Sigmoid colon (tissue), 7 donors: ENCODE data around the gene SYMPK. TPM values are rescaled to one million over a fixed set of nuclear protein-coding genes. Genes with fewer than 3 reads are reported as not detected.
A peak's percentile ranks its signal among the peaks of the same experiment; 100 is the strongest.

ENCODE experiments used
- DNase-seq: peaks from one replicate; pipeline ENCODE4 v3.0.0-alpha.2; 2019
- H3K27ac ChIP-seq, 4 donors: fragments of 200-600 bp; sonication (generic); one replicate each; pipeline ENCODE4 v1.5.1; 2016 to 2019; ENCODE audit warnings: mild to moderate bottlenecking in 1 of 4
- H3K27me3 ChIP-seq, 3 donors: fragments of 200-600 bp; sonication (generic); one replicate each; pipeline ENCODE4 v1.5.1; 2019; ENCODE audit warnings: mild to moderate bottlenecking in 1 of 3
- H3K36me3 ChIP-seq, 4 donors: fragments of 200-600 bp; sonication (generic); one replicate each; pipeline ENCODE4 v1.5.1; 2016 to 2019
- H3K4me1 ChIP-seq, 4 donors: fragments of 200-600 bp; sonication (generic); one replicate each; pipeline ENCODE4 v1.5.1; 2017 to 2019
- H3K4me3 ChIP-seq, 4 donors: fragments of 200-600 bp; sonication (generic); one replicate each; pipeline ENCODE4 v1.5.1; 2017 to 2019; ENCODE audit warnings: mild to moderate bottlenecking in 2 of 4, moderate library complexity in 1 of 4
- H3K9me3 ChIP-seq, 4 donors: fragments of 200-600 bp in 3 of 4; sonication (generic) in 3 of 4; one replicate each; pipeline versions ENCODE4 v1.5.1 to v1.6.1; 2013 to 2019
- CTCF ChIP-seq, 4 experiments: fragments of 450-650 bp in 3 of 4; fragments of 200-600 bp in 1 of 4; IDR thresholded peaks; one replicate each; pipeline ENCODE4 v1.5.1; 2016 to 2019; ENCODE audit warnings: antibody characterized with exemption in 4 of 4, mild to moderate bottlenecking in 3 of 4, moderate library complexity in 2 of 4
- EP300 ChIP-seq, 4 donors: sonication (generic); formaldehyde crosslinking; IDR thresholded peaks; one replicate each; pipeline ENCODE4 v1.6.1; 2017; ENCODE audit warnings: antibody characterized with exemption in 4 of 4
- POLR2A ChIP-seq, 2 donors: fragments of 450-650 bp; IDR thresholded peaks; one replicate each; pipeline ENCODE4 v1.6.1; 2016; ENCODE audit warnings: antibody characterized with exemption in 2 of 2, mild to moderate bottlenecking in 2 of 2, moderate library complexity in 2 of 2
- POLR2AphosphoS5 ChIP-seq, 4 donors: sonication (generic); formaldehyde crosslinking; IDR thresholded peaks; one replicate each; pipeline ENCODE4 v1.6.1; 2017; ENCODE audit warnings: antibody characterized with exemption in 4 of 4
- WGBS, 2 donors: extraction: QIAGEN DNeasy Blood & Tissue Kit; methylation state at CpG; one replicate each; pipeline ENCODE4 v1.1.7; 2013; 5-methylcytosine and 5-hydroxymethylcytosine counted together
- intact Hi-C: fragments of 100-400 bp; cut with DNase I; formaldehyde crosslinking; loops from one replicate; pipeline ENCODE4 v1.15.1; 2023
- polyA plus RNA-seq, 3 donors: library from polyadenylated mRNA; stranded (reverse); fragments of 200-250 nt; gene quantifications; one replicate each; pipeline ENCODE4 v1.2.3, GENCODE V29; 2013
- total RNA-seq, 4 donors: library from RNA; depleted of rRNA; stranded (reverse); fragments of >200 nt; gene quantifications; one replicate each; pipeline ENCODE4 v1.1.0, GENCODE V29; 2016
- donor health status: healthy with polysubstance abuse.
- donor health status: Bipolar disorder and iron deficiency.
- donor health status: healthy.

The SYMPK gene
- total and polyA plus RNA-seq, 7 donors = 18.2 to 84.4 (median 28.5) TPM

GRCh38 chr19:45770192-45771101 is 92.5 kb downstream of the SYMPK start:
- TF ChIP-seq CTCF (IDR thresholded peaks at IDR 0.05) (peak; percentile 85 to 94 (median 94)), POLR2A (IDR thresholded peaks at IDR 0.05) (peak; percentile 27 to 43), POLR2AphosphoS5 (IDR thresholded peaks at IDR 0.05) (peak in 3 of 4 donors; percentile 55 to 80 (median 74)), EP300 (IDR thresholded peaks at IDR 0.05) (no peak)
- H3K27ac ChIP-seq = peak overlapping the region; percentile 89 to 99 (median 98)
- no peaks in the 10 kb centered on the region for H3K9me3 ChIP-seq
- WGBS, 2 donors = 1% methylated on average over 79 of the region's 79 CpGs
- H3K4me1 ChIP-seq = peaks cover 3 to 47% (median 33%) of the 10 kb centered on the region in 4 donors
- H3K4me3 ChIP-seq = peak overlapping the region; percentile 47 to 93 (median 84)
- intact Hi-C loops = loop anchor here (1.0 kb wide), 2 partner anchors 9 to 29 kb away; no protein-coding TSS in a partner anchor
- peaks cover 0 to 38% (median 25%) of the 10 kb centered on the region in 4 donors for H3K36me3 ChIP-seq
- DNase-seq = peak; percentile 99
- H3K27me3 ChIP-seq = no peaks in the 10 kb centered on the region

DNA sequence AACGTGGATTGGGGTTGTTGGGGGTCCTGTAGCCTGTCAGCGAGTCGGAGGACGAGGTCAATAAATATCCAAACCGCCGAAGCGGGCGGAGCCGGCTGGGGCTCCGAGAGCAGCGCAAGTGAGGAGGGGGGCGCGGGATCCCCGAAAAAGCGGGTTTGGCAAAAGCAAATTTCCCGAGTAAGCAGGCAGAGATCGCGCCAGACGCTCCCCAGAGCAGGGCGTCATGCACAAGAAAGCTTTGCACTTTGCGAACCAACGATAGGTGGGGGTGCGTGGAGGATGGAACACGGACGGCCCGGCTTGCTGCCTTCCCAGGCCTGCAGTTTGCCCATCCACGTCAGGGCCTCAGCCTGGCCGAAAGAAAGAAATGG is 93.1 kb downstream of the SYMPK start:
- H3K4me1 ChIP-seq = peaks cover 3 to 53% (median 39%) of the 10 kb centered on the region in 4 donors

DNA sequence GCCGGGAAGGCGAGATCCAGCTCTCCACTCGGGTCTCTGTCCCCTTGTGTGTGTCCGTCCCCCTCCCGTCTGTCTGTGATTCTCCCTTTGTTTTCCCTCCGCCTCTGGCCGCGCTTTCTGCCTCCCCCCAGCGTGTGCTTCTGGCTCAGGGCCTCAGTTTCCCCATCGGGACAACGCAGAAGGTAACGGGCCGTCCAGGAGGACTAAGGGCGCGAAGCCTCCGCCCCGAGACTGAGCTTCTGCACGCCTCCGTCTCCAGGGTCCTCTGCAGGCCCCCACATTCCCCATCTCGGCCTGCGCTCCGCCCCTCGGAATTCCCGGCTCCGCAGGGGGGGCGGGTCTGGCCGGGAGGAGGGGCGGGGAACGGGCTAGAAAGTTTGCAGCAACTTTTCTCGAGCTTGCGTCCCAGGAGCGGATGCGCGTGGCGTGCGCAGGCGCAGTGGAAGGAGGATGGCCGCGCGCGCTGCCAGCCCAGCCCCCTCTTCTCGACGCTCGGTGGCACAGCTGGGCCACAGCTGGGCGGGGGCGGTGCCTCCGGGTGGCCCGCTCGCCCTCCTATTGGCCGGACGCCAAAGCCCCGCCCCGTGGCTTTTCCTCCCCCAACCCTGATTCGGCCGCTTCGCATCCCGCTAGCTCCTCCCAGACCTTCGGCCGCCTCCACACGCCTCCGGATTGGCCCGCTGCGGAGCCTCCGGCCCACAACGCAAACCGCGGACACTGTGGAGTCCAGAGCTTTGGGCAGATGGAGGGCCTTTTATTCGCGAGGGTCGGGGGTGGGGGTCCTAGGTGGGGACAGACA is 93.8 kb downstream of the SYMPK start, which contains the start of gene SIX5:
Gene SIX5 (minus strand): TSS at position 269 of the 799 bp plus-strand sequence. CDS start 408 bp downstream, outside the sequence.
- 0 to 1% methylated on average over 70 of the region's 70 CpGs for WGBS, 2 donors
- DNase-seq = peak; percentile 99
- peaks cover 3 to 59% (median 45%) of the 10 kb centered on the region in 4 donors for H3K4me1 ChIP-seq
- H3K36me3 ChIP-seq = peaks cover 0 to 30% (median 22%) of the 10 kb centered on the region in 4 donors
- peak within 1 kb of the TSS; percentile 89 to 99 (median 98) for H3K27ac ChIP-seq
- intact Hi-C loops = loop anchor here (2.0 kb wide), 1 partner anchor 38 kb away; the partner anchor contains the start of gene FBXO46
- TF ChIP-seq POLR2A (IDR thresholded peaks at IDR 0.05) (peak; percentile 93 to 95), EP300 (IDR thresholded peaks at IDR 0.05) (peak in 1 of 4 donors; percentile 81), CTCF (IDR thresholded peaks at IDR 0.05) (no peak), POLR2AphosphoS5 (IDR thresholded peaks at IDR 0.05) (peak; percentile 91 to 97 (median 96))
- H3K27me3 ChIP-seq = no peaks in the 10 kb centered on the region
- H3K4me3 ChIP-seq = peak within 1 kb of the TSS; percentile 64 to 93 (median 84)
- no peaks in the 10 kb centered on the region for H3K9me3 ChIP-seq

More for the DNA sequence above, 93.1 kb downstream of the SYMPK start:
- Histone ChIP-seq H3K4me3 (peak overlapping the region; percentile 47 to 93 (median 84)), H3K27me3 (no peaks in the 10 kb centered on the region), H3K36me3 (peaks cover 0 to 35% (median 24%) of the 10 kb centered on the region in 4 donors), H3K9me3 (no peaks in the 10 kb centered on the region), H3K27ac (peak overlapping the region; percentile 89 to 99 (median 98))
- intact Hi-C loops = loop anchor here (1.0 to 2.0 kb wide), 2 partner anchors 29 to 39 kb away; partner anchors contain the start of gene FBXO46
- DNase-seq = peak; percentile 88
- TF ChIP-seq EP300 (IDR thresholded peaks at IDR 0.05) (no peak), CTCF (IDR thresholded peaks at IDR 0.05) (no peak), POLR2A (IDR thresholded peaks at IDR 0.05) (no peak), POLR2AphosphoS5 (IDR thresholded peaks at IDR 0.05) (no peak)
- 1% methylated on average over 28 of the region's 28 CpGs for WGBS, 2 donors

DNA sequence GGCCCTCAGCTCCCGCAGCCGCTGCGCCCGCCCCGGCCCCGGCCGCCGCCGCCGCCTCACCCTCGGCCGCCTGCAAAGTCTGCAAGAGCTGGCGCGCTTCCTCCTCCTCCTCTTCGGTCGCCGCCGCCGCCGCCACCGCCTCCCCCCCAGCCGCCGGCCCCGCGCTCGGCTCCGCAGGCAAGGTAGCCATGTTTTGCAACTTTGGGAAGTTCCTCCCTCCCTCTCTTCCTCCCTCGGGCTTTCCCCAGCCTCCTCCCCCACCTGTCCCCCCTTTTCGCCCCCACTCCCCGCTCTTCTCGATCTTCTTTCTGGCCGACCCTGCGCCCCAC is 94.3 kb downstream of the SYMPK start:
- DNase-seq = peak; percentile 86
- Histone ChIP-seq H3K27me3 (no peaks in the 10 kb centered on the region), H3K27ac (peak overlapping the region; percentile 89 to 99 (median 98)), H3K4me1 (peaks cover 3 to 65% (median 51%) of the 10 kb centered on the region in 4 donors), H3K4me3 (peak overlapping the region; percentile 64 to 93 (median 84)), H3K36me3 (peaks cover 0 to 26% (median 19%) of the 10 kb centered on the region in 4 donors), H3K9me3 (no peaks in the 10 kb centered on the region)
- intact Hi-C loops = loop anchor here (2.0 kb wide), 1 partner anchor 38 kb away; the partner anchor contains the start of gene FBXO46
- TF ChIP-seq POLR2A (IDR thresholded peaks at IDR 0.05) = no peak
- WGBS, 2 donors = 1 to 2% methylated on average over 33 of the region's 33 CpGs
